T-helper 22 cell (primary cell): ENCODE measurements around the gene COLQ.
"Not testable (repeated sequence)": the region's sequence is repeated elsewhere in the genome, so short reads cannot be mapped to it uniquely, and the experiment has no call there.

ENCODE experiments used
- DNase-seq: peaks from one replicate; pipeline ENCODE4 v3.0.0-alpha.2; 2020; ENCODE audit warnings: low read depth

The COLQ gene

DNA sequence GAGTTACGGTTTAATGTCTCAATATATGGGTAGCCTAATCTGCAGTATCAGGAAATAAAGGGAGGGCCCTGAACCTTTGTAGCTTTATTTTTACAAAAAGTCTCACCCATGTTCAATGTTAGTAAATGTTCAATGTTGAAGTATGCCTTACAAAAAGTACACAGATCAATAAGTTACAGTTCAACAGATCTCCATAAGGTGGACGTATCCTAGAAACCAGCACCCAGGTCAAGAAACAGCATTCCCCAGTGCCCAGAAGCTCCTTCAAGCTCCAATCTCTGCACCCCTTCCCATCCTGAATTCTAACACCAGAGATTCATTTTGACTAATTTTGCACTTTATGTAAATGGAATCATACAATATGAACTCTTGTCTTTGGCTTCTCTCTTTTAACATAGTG, 31.3 kb downstream of the COLQ start:
- DNase-seq, result no peak

- DNase-seq, result no peak
Observed at GRCh38 chr3:15488002-15488401, 33.5 kb downstream of the COLQ start.

DNA sequence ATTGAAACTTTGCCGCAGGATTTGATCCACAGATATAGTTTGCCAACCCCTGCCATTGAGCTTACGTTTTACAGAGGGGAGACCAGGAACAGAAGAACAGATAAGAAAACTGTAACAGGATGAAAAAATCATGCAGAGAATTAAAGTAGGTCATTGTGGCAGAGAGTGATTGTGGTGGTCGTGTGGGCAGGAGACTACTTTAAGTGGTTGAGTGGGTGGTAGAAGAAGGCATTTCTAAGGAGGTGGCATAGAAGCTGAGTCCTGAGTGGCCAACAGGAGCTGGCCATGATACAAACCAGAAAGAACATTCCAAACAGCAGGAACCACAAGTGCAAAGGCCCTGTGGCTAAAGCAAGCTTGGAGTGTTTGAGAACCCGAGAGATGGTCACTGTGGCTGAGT, 34.5 kb downstream of the COLQ start:
- DNase-seq, result no peak

- DNase-seq, result no peak
Observed at GRCh38 chr3:15486020-15486419, 35.5 kb downstream of the COLQ start.

DNA sequence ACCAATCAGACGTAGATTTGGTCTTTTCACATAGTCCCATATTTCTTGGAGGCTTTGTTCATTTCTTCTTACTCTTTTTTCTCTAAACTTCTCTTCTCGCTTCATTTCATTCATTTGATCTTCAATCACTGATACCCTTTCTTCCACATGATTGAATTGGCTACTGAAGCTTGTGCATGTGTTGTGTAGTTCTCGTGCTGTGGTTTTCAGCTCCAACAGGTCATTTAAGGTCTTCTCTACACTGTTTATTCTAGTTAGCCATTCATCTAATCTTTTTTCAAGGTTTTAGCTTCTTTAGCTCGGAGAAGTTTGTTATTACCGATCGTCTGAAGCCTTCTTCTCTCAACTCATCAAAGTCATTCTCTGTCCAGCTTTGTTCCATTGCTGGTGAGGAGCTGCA, 37.0 kb downstream of the COLQ start:
- not testable (repeated sequence) for DNase-seq

- DNase-seq, result no peak
Observed at GRCh38 chr3:15479400-15480224, 41.9 kb downstream of the COLQ start.

DNA sequence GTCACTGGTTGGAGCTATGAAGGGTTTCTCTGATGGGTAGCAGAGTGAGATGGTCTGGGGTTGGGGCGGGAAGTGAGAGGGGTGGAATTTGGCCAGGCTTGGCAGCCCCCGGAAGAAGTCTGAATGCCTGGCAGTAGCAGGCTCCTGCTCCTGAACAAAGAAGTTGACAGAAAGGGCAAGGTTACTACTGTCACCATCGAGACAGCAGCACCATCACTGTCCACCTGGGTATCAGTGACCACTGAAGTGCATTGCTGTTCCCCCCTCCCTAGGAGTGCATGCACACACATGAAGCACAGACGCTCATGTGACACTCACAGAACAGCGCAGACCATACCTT, 42.9 kb downstream of the COLQ start:
- no peak for DNase-seq

DNA sequence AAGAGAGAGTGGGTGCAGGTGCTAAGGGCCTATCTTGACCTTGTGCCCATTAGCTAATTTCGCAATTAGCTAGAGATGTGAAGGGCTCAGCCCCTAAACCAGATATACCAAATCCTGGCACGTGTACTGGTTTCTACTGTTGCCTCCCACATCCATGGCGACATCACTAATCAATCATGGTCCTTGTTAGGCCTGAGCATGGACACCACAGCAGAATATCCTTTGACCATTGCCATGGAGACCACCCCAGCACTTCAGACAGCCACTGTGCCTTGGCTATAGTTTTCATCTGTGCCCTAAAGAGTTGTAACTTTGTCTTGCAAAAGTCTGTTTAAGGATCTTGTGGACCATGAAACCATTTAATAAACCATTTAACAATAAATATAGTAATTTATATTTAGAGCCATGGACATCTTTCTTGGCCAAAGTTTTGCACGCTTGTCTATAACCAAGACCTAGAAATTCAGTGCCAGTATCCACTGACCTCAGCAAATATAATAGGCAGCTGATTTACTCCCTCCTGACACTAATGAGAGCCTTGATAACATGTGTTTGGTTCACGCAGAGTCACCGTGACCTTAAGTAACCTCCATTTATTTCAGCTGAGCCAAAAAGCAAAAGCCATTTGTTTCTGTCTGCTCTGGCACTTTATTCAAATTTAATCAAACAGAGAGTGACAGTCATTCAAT, 43.4 kb downstream of the COLQ start:
- no peak for DNase-seq

- DNase-seq, result no peak
Observed at GRCh38 chr3:15476378-15476777, 45.1 kb downstream of the COLQ start.

DNA sequence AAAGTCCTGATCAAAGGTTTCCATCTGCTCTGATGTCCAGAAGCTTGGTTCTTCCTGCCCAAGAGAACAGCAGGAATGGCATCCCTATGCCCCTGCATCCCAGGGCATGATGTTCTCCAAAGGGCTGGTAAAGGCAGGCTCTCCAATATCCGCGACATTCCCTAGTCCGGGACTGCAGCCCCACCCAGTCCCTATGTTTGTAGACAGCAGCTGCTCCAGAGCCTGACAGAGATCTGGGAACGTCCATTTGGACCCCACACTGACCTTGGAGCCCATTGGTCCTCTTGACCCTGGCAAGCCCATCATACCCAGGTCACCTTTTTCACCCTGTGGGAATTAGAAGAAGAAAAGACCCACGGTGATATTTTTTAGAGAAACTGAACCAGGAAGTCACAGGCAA, 46.3 kb downstream of the COLQ start:
- DNase-seq, result no peak

DNA sequence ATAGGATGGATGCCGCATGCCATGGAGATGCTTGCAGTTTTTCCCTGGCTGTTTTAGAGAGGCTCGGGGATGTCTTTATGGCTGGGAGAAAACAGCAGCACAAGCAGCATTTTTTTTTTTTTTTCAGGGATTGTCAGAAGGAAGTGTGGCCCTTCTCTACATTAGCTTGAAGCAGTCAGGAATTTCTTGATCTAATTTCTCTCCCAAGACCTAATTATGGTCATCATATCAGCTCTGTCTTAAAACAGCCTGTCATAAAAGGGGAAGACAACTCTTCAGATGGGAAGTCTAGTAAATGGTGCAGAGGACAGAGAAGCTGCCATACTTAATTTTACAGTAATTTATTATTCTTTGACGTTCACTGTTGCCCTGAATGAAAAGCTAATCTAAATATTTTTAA, 49.6 kb downstream of the COLQ start:
- no peak for DNase-seq

- no peak for DNase-seq
Observed at GRCh38 chr3:15470849-15471248, 50.7 kb downstream of the COLQ start.

- no peak for DNase-seq
Observed at GRCh38 chr3:15470261-15470660, 51.2 kb downstream of the COLQ start.

DNA sequence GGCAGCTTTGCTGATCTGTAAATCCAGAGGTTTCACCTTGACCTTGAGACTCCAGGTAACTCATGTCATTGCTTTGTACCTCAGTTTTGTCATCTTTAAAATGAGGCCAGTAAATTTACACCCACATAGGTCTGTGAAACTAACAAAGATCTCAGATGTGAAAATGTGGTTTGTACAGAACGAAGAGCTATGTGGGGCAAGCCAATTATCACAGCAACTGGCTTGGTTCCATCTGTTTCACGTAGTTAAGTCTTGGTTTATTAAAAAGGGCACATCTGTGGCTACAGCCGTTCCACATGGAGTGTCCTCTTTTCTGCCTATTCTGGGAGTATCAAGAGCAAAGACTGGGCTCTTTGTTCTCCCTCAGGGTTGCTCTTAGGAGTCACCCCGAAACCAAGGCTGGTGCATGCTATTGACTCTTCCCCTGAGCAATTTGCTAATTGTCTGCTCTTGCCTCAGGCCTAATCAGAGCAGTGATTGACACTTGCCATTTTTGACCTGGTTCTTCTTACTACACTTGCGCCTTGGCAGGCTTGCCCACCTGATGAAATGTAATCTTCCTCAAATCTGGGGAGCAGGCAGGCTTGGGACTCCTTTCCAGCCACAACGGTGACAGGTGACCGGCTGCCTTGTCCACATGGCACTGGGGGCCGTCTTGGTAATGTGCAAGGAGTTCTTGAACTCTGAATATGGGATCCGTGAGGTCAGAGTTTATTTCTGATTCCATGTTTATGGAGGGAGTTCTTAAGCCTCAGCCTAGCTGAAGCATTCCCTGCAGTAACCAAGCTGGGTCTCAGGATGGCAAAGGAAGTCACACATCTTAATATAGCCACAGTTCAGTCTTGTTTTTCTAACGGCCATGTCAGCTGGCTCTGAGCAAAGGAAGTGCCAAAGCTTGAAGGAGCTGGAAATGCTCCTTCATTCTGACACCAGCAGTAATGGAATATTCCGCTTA, 54.0 kb downstream of the COLQ start:
- no peak for DNase-seq

- no peak for DNase-seq
Observed at GRCh38 chr3:15465876-15466585, 55.5 kb downstream of the COLQ start.

DNA sequence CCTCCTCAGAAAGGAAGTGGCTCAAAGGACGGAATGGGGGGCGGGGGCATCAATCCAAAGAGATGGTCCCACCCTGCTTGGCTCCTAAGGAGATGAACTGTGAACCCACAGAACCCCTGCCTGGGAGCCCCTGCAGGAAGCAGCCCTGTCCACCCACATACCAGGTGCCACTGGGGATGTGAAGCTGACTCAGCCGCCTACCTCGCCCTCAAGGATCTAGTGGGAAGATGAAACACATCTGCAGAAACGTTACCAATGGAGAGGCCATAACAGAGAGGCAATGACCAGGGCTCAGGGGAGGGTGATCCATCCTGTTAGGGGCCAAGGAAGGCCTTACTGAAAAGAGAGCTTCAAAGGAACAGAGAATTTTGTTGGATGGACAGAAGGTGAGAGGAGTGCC, 59.1 kb downstream of the COLQ start:
- no peak for DNase-seq

DNA sequence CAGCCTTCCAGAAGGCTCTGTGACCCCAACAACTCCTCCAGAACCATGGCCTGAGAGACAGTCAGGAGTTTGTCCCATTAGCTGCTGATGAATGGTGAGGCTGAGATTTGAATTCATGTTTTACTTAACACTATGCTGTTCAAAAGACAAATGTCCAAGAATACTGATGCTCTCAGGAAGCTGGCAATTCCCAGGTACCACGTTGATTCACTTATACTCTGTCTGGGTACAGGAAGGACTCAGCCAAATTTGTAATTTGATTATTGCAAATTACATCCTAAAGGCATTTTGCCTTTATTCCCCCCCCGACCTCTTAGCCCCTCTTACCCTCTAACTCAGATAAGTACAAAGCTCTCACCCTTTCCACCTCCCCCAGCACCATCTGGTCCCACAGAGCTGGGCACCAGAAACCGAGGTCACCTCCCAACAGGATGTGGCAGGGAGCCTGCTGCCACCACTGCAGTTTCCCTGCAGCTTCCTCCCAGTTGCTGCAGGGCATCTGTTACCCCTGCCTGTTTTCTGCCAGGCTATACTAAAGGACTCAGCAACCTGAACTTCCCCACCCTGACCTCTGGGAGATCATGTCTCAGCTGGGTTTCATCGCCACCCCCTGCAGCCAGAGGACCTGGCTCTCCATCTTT, 60.5 kb downstream of the COLQ start:
- no peak for DNase-seq

DNA sequence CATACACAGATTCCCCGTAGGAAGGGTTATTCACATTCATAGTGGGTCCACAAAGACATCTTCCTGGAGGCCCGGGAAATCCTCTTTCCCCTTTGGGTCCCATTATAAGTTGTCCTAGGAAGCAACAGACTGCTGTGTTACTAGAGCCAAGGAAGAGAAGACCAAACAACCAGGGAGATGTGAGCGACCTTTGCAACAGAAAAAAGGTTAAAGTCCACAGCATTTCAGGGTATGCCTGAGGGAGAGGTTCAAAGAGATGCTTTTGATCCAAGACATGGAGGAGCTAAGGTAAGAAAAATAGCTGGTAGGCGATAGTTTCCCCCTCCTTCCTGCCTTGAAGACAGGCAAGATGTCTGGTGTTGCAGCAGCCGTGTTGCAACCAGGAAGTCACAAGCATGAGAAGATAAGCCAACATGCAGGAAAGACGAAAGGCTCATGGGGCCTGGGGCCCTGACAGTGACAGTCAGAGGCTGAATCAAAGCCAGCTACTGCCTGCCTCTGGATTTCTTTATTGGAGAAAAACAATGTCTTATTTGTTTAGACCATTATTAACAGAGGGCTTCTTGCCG, 63.2 kb downstream of the COLQ start:
- no peak for DNase-seq

- DNase-seq, result not testable (repeated sequence)
Observed at GRCh38 chr3:15456915-15457314, 64.6 kb downstream of the COLQ start.

GRCh38 chr3:15456321-15456720, 65.2 kb downstream of the COLQ start:
- DNase-seq, result no peak

GRCh38 chr3:15455756-15456155, 65.8 kb downstream of the COLQ start:
- no peak for DNase-seq
